Lung microvascular endothelial cell (primary cell): Measurements from ENCODE around the gene VAMP3. TPM values are rescaled to one million over a fixed set of nuclear protein-coding genes. Genes with fewer than 3 reads are reported as not detected.
A peak's percentile ranks its signal among the peaks of the same experiment; 100 is the strongest.

Experiments
- DNase-seq, 2 donors: peaks; one replicate each; pipeline versions ENCODE4 v3.0.0 to v3.0.0-alpha.2; 2010; ENCODE audit warnings: low read depth in 2 of 2
- total RNA-seq: library from RNA; depleted of rRNA; stranded (reverse); fragments of >200 nt; gene quantifications from 2 replicates; pipeline ENCODE4 v1.2.1, GENCODE V29; 2014

The VAMP3 gene
- total RNA-seq = 74.1 and 95.2 TPM in 2 replicates

GRCh38 chr1:7770997-7771822 lies at the start of gene VAMP3:
TSS of gene VAMP3 (plus strand) at chr1:7771296. CDS start at chr1:7771384, 88 bp downstream.
- peak; percentile 85 to 91 for DNase-seq

GRCh38 chr1:7721940-7722669 lies 49.0 kb upstream of the VAMP3 start:
- DNase-seq = no peak

- DNase-seq = no peak
Observed at GRCh38 chr1:7722670-7723012, 48.5 kb upstream of the VAMP3 start.

- DNase-seq = peak in 1 of 2 donors; percentile 30
Observed at GRCh38 chr1:7726623-7727022, 44.5 kb upstream of the VAMP3 start.

GRCh38 chr1:7727809-7728471 lies 43.2 kb upstream of the VAMP3 start:
- peak in 1 of 2 donors; percentile 27 for DNase-seq

- DNase-seq = no peak
Observed at GRCh38 chr1:7729761-7730160, 41.3 kb upstream of the VAMP3 start.

- no peak for DNase-seq
Observed at GRCh38 chr1:7732331-7732730, 38.8 kb upstream of the VAMP3 start.

- DNase-seq = no peak
Observed at GRCh38 chr1:7733276-7733675, 37.8 kb upstream of the VAMP3 start.

- DNase-seq = no peak
Observed at GRCh38 chr1:7738044-7738443, 33.1 kb upstream of the VAMP3 start.

- no peak for DNase-seq
Observed at GRCh38 chr1:7743346-7743745, 27.8 kb upstream of the VAMP3 start.

GRCh38 chr1:7744882-7745281 lies 26.2 kb upstream of the VAMP3 start:
- DNase-seq = peak; percentile 28 to 46

GRCh38 chr1:7745783-7746182 lies 25.3 kb upstream of the VAMP3 start:
- DNase-seq = no peak

- DNase-seq = no peak
Observed at GRCh38 chr1:7747605-7748004, 23.5 kb upstream of the VAMP3 start.

GRCh38 chr1:7749126-7749525 lies 22.0 kb upstream of the VAMP3 start:
- DNase-seq = no peak

- no peak for DNase-seq
Observed at GRCh38 chr1:7751174-7751573, 19.9 kb upstream of the VAMP3 start.

- peak; percentile 73 to 77 for DNase-seq
Observed at GRCh38 chr1:7752512-7753417, 18.3 kb upstream of the VAMP3 start.

GRCh38 chr1:7753641-7754040 lies 17.5 kb upstream of the VAMP3 start:
- no peak for DNase-seq

GRCh38 chr1:7754234-7754633 lies 16.9 kb upstream of the VAMP3 start:
- DNase-seq = peak in 1 of 2 donors; percentile 33

- peak; percentile 19 to 55 for DNase-seq
Observed at GRCh38 chr1:7755448-7755847, 15.6 kb upstream of the VAMP3 start.

- peak in 1 of 2 donors; percentile 88 for DNase-seq
Observed at GRCh38 chr1:7760245-7760644, 10.9 kb upstream of the VAMP3 start.

GRCh38 chr1:7761103-7761502 lies 10.0 kb upstream of the VAMP3 start:
- no peak for DNase-seq
